Astrocyte (in vitro differentiated cells and primary cell): ENCODE results near the gene APBB1IP. TPM values are rescaled to one million over a fixed set of nuclear protein-coding genes. Genes with fewer than 3 reads are reported as not detected.

ENCODE experiments used
- DNase-seq: peaks from one replicate; pipeline ENCODE4 v3.0.0-alpha.2; 2010; ENCODE audit warnings: low read depth
- FAIRE-seq: peaks from 2 replicates; lab custom pipeline; 2011; peaks lifted over from hg19 to GRCh38; lab: Jason Lieb, UNC
- H2AFZ ChIP-seq: 2 replicates; pipeline ENCODE4 v1.6.0; 2012; ENCODE audit warnings: low read depth, low read length, inconsistent platforms
- H3K27ac ChIP-seq: 2 replicates; pipeline ENCODE4 v1.5.1; 2011; ENCODE audit warnings: low read depth, low read length, inconsistent platforms
- H3K27me3 ChIP-seq: 2 replicates; pipeline ENCODE4 v1.6.0; 2011; ENCODE audit warnings: low read length, inconsistent platforms; ENCODE audit not compliant: insufficient read depth
- H3K36me3 ChIP-seq: 2 replicates; pipeline ENCODE4 v1.5.1; 2011; ENCODE audit warnings: low read length, inconsistent platforms; ENCODE audit not compliant: insufficient read depth
- H3K4me1 ChIP-seq: 2 replicates; pipeline ENCODE4 v1.5.1; 2011; ENCODE audit warnings: low read length, inconsistent platforms; ENCODE audit not compliant: insufficient read depth
- H3K4me2 ChIP-seq: 2 replicates; pipeline ENCODE4 v1.6.0; 2012; ENCODE audit warnings: low read length, inconsistent platforms
- H3K4me3 ChIP-seq: 2 replicates; pipeline ENCODE4 v1.5.1; 2011; ENCODE audit warnings: low read depth, mild to moderate bottlenecking, low read length, inconsistent platforms; ENCODE audit not compliant: insufficient read depth
- H3K79me2 ChIP-seq: 2 replicates; pipeline ENCODE4 v1.6.0; 2012; ENCODE audit warnings: mild to moderate bottlenecking, low read length, inconsistent platforms; ENCODE audit not compliant: insufficient read depth
- H3K9ac ChIP-seq: 2 replicates; pipeline ENCODE4 v1.6.0; 2012; ENCODE audit warnings: mild to moderate bottlenecking, low read length, inconsistent platforms
- H3K9me3 ChIP-seq: 2 replicates; pipeline ENCODE4 v1.5.1; 2012; ENCODE audit warnings: low read depth, mild to moderate bottlenecking, low read length, inconsistent platforms; ENCODE audit not compliant: insufficient read depth
- H4K20me1 ChIP-seq: 2 replicates; pipeline ENCODE4 v1.6.0; 2012; ENCODE audit warnings: low read length, inconsistent platforms; ENCODE audit not compliant: insufficient read depth
- H3K27ac Mint-ChIP-seq: one replicate; pipeline ENCODE4 v1.8.0; 2021; ENCODE audit warnings: mild to moderate bottlenecking, mixed read lengths; ENCODE audit not compliant: unreplicated experiment
- H3K27me3 Mint-ChIP-seq: one replicate; pipeline ENCODE4 v1.8.0; 2021; ENCODE audit warnings: low read depth, mixed read lengths; ENCODE audit not compliant: unreplicated experiment
- H3K36me3 Mint-ChIP-seq: one replicate; pipeline ENCODE4 v1.8.0; 2021; ENCODE audit warnings: low read depth, mixed read lengths; ENCODE audit not compliant: unreplicated experiment
- H3K4me1 Mint-ChIP-seq: one replicate; pipeline ENCODE4 v1.8.0; 2021; ENCODE audit warnings: low read depth, mixed read lengths; ENCODE audit not compliant: unreplicated experiment
- H3K4me3 Mint-ChIP-seq: one replicate; pipeline ENCODE4 v1.8.0; 2021; ENCODE audit warnings: mild to moderate bottlenecking, moderate library complexity, mixed read lengths; ENCODE audit not compliant: unreplicated experiment
- H3K9me3 Mint-ChIP-seq: one replicate; pipeline ENCODE4 v1.8.0; 2021; ENCODE audit warnings: mild to moderate bottlenecking, mixed read lengths; ENCODE audit not compliant: unreplicated experiment
- CTCF ChIP-seq: IDR thresholded peaks from 2 replicates; pipeline ENCODE4 v1.5.1; 2011; ENCODE audit warnings: low read depth, mild to moderate bottlenecking, inconsistent platforms, low read length, moderate library complexity; ENCODE audit not compliant: insufficient read depth
- EZH2 ChIP-seq: IDR thresholded peaks from 2 replicates; pipeline ENCODE4 v1.6.1; 2012; ENCODE audit warnings: mild to moderate bottlenecking, low read length, inconsistent platforms; ENCODE audit not compliant: insufficient read depth
- total RNA-seq: library from RNA; stranded (reverse); gene quantifications from 2 replicates; pipeline ENCODE4 v1.2.1, GENCODE V29; 2021

Gene APBB1IP
- total RNA-seq, 1 donor from 2014 or later, result 0.23 TPM

GRCh38 chr10:26448706-26449435 is 10.7 kb downstream of the APBB1IP start:
- H3K4me1 Mint-ChIP-seq, result no peaks in the 10 kb centered on the region
- Histone ChIP-seq H2AFZ (no peak overlapping the region), H3K36me3 (no peaks in the 10 kb centered on the region), H4K20me1 (no peaks in the 10 kb centered on the region), H3K79me2 (no peaks in the 10 kb centered on the region), H3K27ac (no peak overlapping the region), H3K9me3 (no peaks in the 10 kb centered on the region), H3K4me3 (no peak overlapping the region), H3K4me1 (no peaks in the 10 kb centered on the region), H3K9ac (no peak overlapping the region), H3K27me3 (no peaks in the 10 kb centered on the region), H3K4me2 (no peak overlapping the region)
- H3K9me3 Mint-ChIP-seq, result peaks cover 5% of the 10 kb centered on the region
- H3K4me3 Mint-ChIP-seq, result no peak overlapping the region
- TF ChIP-seq CTCF (no peak), EZH2 (no peak)
- FAIRE-seq (no peak), DNase-seq (no peak)
- no peaks in the 10 kb centered on the region for H3K36me3 Mint-ChIP-seq
- peaks cover 3% of the 10 kb centered on the region for H3K27me3 Mint-ChIP-seq
- no peak overlapping the region for H3K27ac Mint-ChIP-seq

- H3K9me3 Mint-ChIP-seq, result no peaks in the 10 kb centered on the region
- H3K9me3 ChIP-seq, result no peaks in the 10 kb centered on the region
- no peak overlapping the region for H3K9ac ChIP-seq
- H3K36me3 Mint-ChIP-seq, result no peaks in the 10 kb centered on the region
- H3K27me3 ChIP-seq, result no peaks in the 10 kb centered on the region
- H3K4me3 Mint-ChIP-seq, result no peak overlapping the region
- H3K27me3 Mint-ChIP-seq, result no peaks in the 10 kb centered on the region
- no peak for TF ChIP-seq EZH2
- no peak for TF ChIP-seq CTCF
- H3K27ac ChIP-seq, result no peak overlapping the region
- no peaks in the 10 kb centered on the region for H3K36me3 ChIP-seq
- no peaks in the 10 kb centered on the region for H3K4me1 ChIP-seq
- H4K20me1 ChIP-seq, result no peaks in the 10 kb centered on the region
- DNase-seq (no peak), FAIRE-seq (no peak)
- H3K79me2 ChIP-seq, result no peaks in the 10 kb centered on the region
- H3K4me3 ChIP-seq, result no peak overlapping the region
- no peak overlapping the region for H3K27ac Mint-ChIP-seq
- no peaks in the 10 kb centered on the region for H3K4me1 Mint-ChIP-seq
- no peak overlapping the region for H3K4me2 ChIP-seq
- no peak overlapping the region for H2AFZ ChIP-seq
Observed at GRCh38 chr10:26449726-26450125, 11.6 kb downstream of the APBB1IP start.

- no peak overlapping the region for H3K4me3 Mint-ChIP-seq
- Histone ChIP-seq H3K9ac (no peak overlapping the region), H4K20me1 (no peaks in the 10 kb centered on the region), H3K79me2 (no peaks in the 10 kb centered on the region), H3K27me3 (no peaks in the 10 kb centered on the region), H3K4me1 (no peaks in the 10 kb centered on the region), H3K27ac (no peak overlapping the region), H3K4me2 (no peak overlapping the region), H3K9me3 (no peaks in the 10 kb centered on the region), H3K36me3 (no peaks in the 10 kb centered on the region), H2AFZ (no peak overlapping the region), H3K4me3 (no peak overlapping the region)
- DNase-seq, result no peak
- no peaks in the 10 kb centered on the region for H3K9me3 Mint-ChIP-seq
- H3K36me3 Mint-ChIP-seq, result no peaks in the 10 kb centered on the region
- no peaks in the 10 kb centered on the region for H3K4me1 Mint-ChIP-seq
- no peak overlapping the region for H3K27ac Mint-ChIP-seq
- TF ChIP-seq CTCF (no peak), EZH2 (no peak)
- FAIRE-seq, result no peak
- H3K27me3 Mint-ChIP-seq, result no peaks in the 10 kb centered on the region
Observed at GRCh38 chr10:26451903-26452302, 13.8 kb downstream of the APBB1IP start.
